ENCODE results near the gene GTF3C5. TPM values are rescaled to one million over a fixed set of nuclear protein-coding genes. Genes with fewer than 3 reads are reported as not detected.
A peak's percentile ranks its signal among the peaks of the same experiment; 100 is the strongest.

GTF3C5 gene
- polyA plus RNA-seq, 1 experiment = 36.4 TPM

GRCh38 chr9:133027134-133027533 is 3.7 kb upstream of the GTF3C5 start:
- no peak overlapping the region for H3K4me3 ChIP-seq (ENCODE audit: low read depth, low read length)
- ChIA-PET POLR2A (no interaction called here), CTCF (interaction anchor here (0.5 to 1.3 kb wide), 2 partner anchors 8 to 117 kb away, joined by 5 to 7 read pairs; no protein-coding TSS in a partner anchor)
- DNase-seq (ENCODE audit: low read depth, low spot score) = no peak
- TF ChIP-seq CTCF (IDR thresholded peaks at IDR 0.05; ENCODE audit: low read depth, low read length) = no peak
- no peaks in the 10 kb centered on the region for H3K27me3 ChIP-seq (ENCODE audit: control insufficient read depth, insufficient read depth, low read length)
- no peak overlapping the region for H3K27ac ChIP-seq (ENCODE audit: low read depth, low read length)
- H3K9me3 ChIP-seq (ENCODE audit: control insufficient read depth, insufficient read depth, low read length) = no peaks in the 10 kb centered on the region; the same call in 1 of the 2 replicates

- POLR2A ChIA-PET = no interaction called here
- TF ChIP-seq CTCF (IDR thresholded peaks at IDR 0.05; ENCODE audit: low read depth, low read length) = no peak
Observed at GRCh38 chr9:133028221-133028620, 2.6 kb upstream of the GTF3C5 start.

GRCh38 chr9:133029994-133030316 is 842 bp upstream of the GTF3C5 start:
- Histone ChIP-seq H3K27me3 (ENCODE audit: control insufficient read depth, insufficient read depth, low read length) (no peaks in the 10 kb centered on the region), H3K4me3 (ENCODE audit: low read depth, low read length) (peak overlapping the region; percentile 96), H3K27ac (ENCODE audit: low read depth, low read length) (peak overlapping the region; percentile 73), H3K9me3 (ENCODE audit: control insufficient read depth, insufficient read depth, low read length) (no peaks in the 10 kb centered on the region; the same call in 1 of the 2 replicates)
- CTCF ChIA-PET = interaction anchor here (0.6 to 4.7 kb wide), 6 partner anchors 8 to 117 kb away, joined by 3 to 57 read pairs (median 12); no protein-coding TSS in a partner anchor
- DNase-seq (ENCODE audit: low read depth, low spot score) = no peak
- POLR2A ChIA-PET = interaction anchor here (0.6 to 1.6 kb wide), 18 partner anchors 8 to 347 kb away, joined by 3 to 10 read pairs (median 5); partner anchors contain the start of genes MED22 and RPL7A
- TF ChIP-seq CTCF (IDR thresholded peaks at IDR 0.05; ENCODE audit: low read depth, low read length) = no peak

More at GRCh38 chr9:133028221-133028620, 2.6 kb upstream of the GTF3C5 start:
- no peak for DNase-seq (ENCODE audit: low read depth, low spot score)
- no peak overlapping the region for H3K27ac ChIP-seq (ENCODE audit: low read depth, low read length)
- CTCF ChIA-PET = interaction anchor here (1.0 kb wide), 1 partner anchor 116 kb away, joined by 3 read pairs; no protein-coding TSS in a partner anchor
- no peaks in the 10 kb centered on the region for H3K27me3 ChIP-seq (ENCODE audit: control insufficient read depth, insufficient read depth, low read length)
- H3K4me3 ChIP-seq (ENCODE audit: low read depth, low read length) = no peak overlapping the region
- no peaks in the 10 kb centered on the region; the same call in 1 of the 2 replicates for H3K9me3 ChIP-seq (ENCODE audit: control insufficient read depth, insufficient read depth, low read length)

- ChIA-PET CTCF (interaction anchor here (2.9 to 4.7 kb wide), 4 partner anchors 9 to 116 kb away, joined by 11 to 57 read pairs (median 18); no protein-coding TSS in a partner anchor), POLR2A (interaction anchor here (0.6 to 1.6 kb wide), 8 partner anchors 9 to 362 kb away, joined by 3 to 10 read pairs (median 5); partner anchors contain the start of genes DDX31, MED22 and RPL7A)
- H3K9me3 ChIP-seq (ENCODE audit: control insufficient read depth, insufficient read depth, low read length) = no peaks in the 10 kb centered on the region; the same call in 1 of the 2 replicates
- H3K4me3 ChIP-seq (ENCODE audit: low read depth, low read length) = peak overlapping the region; percentile 96
- no peaks in the 10 kb centered on the region for H3K27me3 ChIP-seq (ENCODE audit: control insufficient read depth, insufficient read depth, low read length)
- TF ChIP-seq CTCF (IDR thresholded peaks at IDR 0.05; ENCODE audit: low read depth, low read length) = no peak
- no peak for DNase-seq (ENCODE audit: low read depth, low spot score)
- peak overlapping the region; percentile 83 for H3K27ac ChIP-seq (ENCODE audit: low read depth, low read length)
Observed at GRCh38 chr9:133031130-133031422, 279 bp downstream of the GTF3C5 start.

GRCh38 chr9:133031496-133031911 is 707 bp downstream of the GTF3C5 start:
- H3K27me3 ChIP-seq (ENCODE audit: control insufficient read depth, insufficient read depth, low read length) = no peaks in the 10 kb centered on the region
- H3K9me3 ChIP-seq (ENCODE audit: control insufficient read depth, insufficient read depth, low read length) = no peaks in the 10 kb centered on the region; the same call in 1 of the 2 replicates
- no peak for TF ChIP-seq CTCF (IDR thresholded peaks at IDR 0.05; ENCODE audit: low read depth, low read length)
- ChIA-PET CTCF (interaction anchor here (0.6 to 4.7 kb wide), 5 partner anchors 9 to 129 kb away, joined by 7 to 57 read pairs (median 12); no protein-coding TSS in a partner anchor), POLR2A (interaction anchor here (0.6 to 1.6 kb wide), 8 partner anchors 9 to 362 kb away, joined by 3 to 10 read pairs (median 5); partner anchors contain the start of genes DDX31, MED22 and RPL7A)
- peak overlapping the region; percentile 96 for H3K4me3 ChIP-seq (ENCODE audit: low read depth, low read length)
- no peak for DNase-seq (ENCODE audit: low read depth, low spot score)
- H3K27ac ChIP-seq (ENCODE audit: low read depth, low read length) = no peak overlapping the region
